ENCODE measurements around the gene UNC93A. TPM values are rescaled to one million over a fixed set of nuclear protein-coding genes. Genes with fewer than 3 reads are reported as not detected.

UNC93A gene
- total RNA-seq, result not detected in 2 replicates

DNA sequence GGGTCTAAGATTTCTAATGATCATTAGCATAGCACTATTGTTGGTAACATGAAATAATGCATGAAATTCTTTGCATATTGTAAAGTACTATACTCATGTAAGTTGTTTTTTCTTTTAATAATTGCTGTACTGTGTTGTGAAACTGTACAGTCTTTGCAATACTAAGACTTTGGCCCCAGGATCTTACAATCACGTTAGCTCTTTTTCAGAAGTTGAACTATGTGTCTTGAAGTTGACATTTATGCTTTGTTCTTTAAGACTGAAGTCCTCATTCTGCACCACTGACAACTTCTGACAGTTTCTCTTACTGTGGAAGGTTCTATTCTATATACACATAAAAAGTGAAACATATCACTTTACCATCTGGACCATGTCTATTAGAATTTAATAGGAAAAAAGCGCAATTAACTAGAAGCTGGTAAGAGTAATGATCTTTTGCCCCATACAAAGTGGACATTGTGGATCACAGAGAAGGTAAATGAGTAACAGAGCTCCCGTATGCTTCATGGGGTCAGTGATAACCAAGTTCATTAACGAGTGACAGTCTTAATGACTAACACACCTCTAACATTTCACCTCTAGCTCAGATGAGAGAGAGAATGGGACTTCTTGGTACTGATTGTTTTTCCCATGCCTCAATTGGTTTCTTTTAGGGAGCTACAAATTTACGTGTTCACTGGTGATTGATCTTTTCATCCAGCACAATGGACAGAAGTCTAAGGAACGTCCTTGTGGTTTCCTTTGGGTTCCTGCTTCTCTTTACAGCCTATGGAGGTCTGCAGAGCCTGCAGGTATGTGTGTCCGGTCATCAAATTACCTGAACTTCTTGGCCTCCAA is at the start of gene UNC93A:
UNC93A (plus strand) TSS at position 530 of the 837 bp plus-strand sequence; CDS start at position 705, 175 bp downstream.

Other genes starting within 250 kb of the UNC93A start
- not detected in 2 replicates for gene CCR6, start 168.2 kb upstream of the UNC93A start, total RNA-seq
- not detected in 2 replicates for gene GPR31, start 133.3 kb upstream of the UNC93A start, total RNA-seq
- not detected in 2 replicates for gene TTLL2, start 33.8 kb downstream of the UNC93A start, total RNA-seq